Colonic mucosa (tissue), 4 donors: ENCODE results near the gene LHX2. TPM values are rescaled to one million over a fixed set of nuclear protein-coding genes. Genes with fewer than 3 reads are reported as not detected.

ENCODE experiments used
- DNase-seq: peaks from one replicate; pipeline ENCODE4 v3.0.0-alpha.2; 2020
- H3K27ac ChIP-seq: fragments of 200-600 bp; one replicate; pipeline ENCODE4 v1.8.0; 2021
- H3K27me3 ChIP-seq: fragments of 200-600 bp; one replicate; pipeline ENCODE4 v1.8.0; 2021
- H3K36me3 ChIP-seq: fragments of 200-600 bp; one replicate; pipeline ENCODE4 v1.8.0; 2021
- H3K4me1 ChIP-seq: fragments of 200-600 bp; one replicate; pipeline ENCODE4 v1.8.0; 2021; ENCODE audit warnings: mild to moderate bottlenecking
- H3K4me3 ChIP-seq: fragments of 200-600 bp; one replicate; pipeline ENCODE4 v1.8.0; 2021
- H3K9ac ChIP-seq, 2 donors: one replicate each; pipeline ENCODE4 v1.7.0; 2013; ENCODE audit warnings: control low read depth in 2 of 2, low read depth in 2 of 2, low read length in 2 of 2
- H3K9me3 ChIP-seq: fragments of 200-600 bp; one replicate; pipeline ENCODE4 v1.8.0; 2021
- intact Hi-C: fragments of 100-400 bp; cut with DNase I; formaldehyde crosslinking; loops from one replicate; pipeline ENCODE4 v1.14.1; 2022
- total RNA-seq, 2 donors: library from RNA; stranded (reverse); fragmentation: NEBNext Ultra II Directional in 1 of 2; extraction: Animal tissue kit (Norgen Biotek cat#: 25700) in 1 of 2; gene quantifications; one replicate each; pipeline ENCODE4 v1.2.1, GENCODE V29; 2021
- TF ChIP-seq, protein P1 (sequence below): fragments of 200-600 bp; IDR thresholded peaks from one replicate; pipeline ENCODE4 v1.8.0; 2022; ENCODE audit warnings: antibody characterized with exemption, mild to moderate bottlenecking
- donor health status: healthy.
- donor health status: DM: no; HTN: no; CAD: no.
- donor health status: DM: no; HTN: no; CAD: no.

The LHX2 gene
- total RNA-seq, 2 donors from 2014 or later, result 0.10 TPM; not detected in 1

DNA sequence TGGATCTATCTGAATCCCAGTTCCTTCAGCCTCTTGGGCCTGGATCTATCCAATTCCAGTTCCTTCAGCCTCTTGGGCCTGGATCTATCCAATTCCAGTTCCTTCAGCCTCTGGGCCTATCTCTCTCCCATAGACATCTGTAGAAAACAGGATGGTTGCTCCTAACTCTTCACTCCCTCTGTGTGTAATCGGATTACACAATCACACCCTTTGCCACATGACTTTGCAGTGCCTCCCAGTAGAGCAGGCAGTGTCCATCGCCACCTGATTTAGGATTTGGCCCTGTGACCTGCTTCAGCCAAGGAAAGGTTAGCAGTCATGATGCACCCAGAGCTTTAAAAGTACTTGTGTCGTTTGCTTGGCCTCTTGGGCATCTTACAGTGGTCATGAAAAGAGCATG, 56.7 kb downstream of the LHX2 start:
- no peak overlapping the region for H3K4me3 ChIP-seq
- no peaks in the 10 kb centered on the region for H3K27me3 ChIP-seq
- H3K4me1 ChIP-seq, result no peaks in the 10 kb centered on the region
- TF ChIP-seq, protein P1, sequence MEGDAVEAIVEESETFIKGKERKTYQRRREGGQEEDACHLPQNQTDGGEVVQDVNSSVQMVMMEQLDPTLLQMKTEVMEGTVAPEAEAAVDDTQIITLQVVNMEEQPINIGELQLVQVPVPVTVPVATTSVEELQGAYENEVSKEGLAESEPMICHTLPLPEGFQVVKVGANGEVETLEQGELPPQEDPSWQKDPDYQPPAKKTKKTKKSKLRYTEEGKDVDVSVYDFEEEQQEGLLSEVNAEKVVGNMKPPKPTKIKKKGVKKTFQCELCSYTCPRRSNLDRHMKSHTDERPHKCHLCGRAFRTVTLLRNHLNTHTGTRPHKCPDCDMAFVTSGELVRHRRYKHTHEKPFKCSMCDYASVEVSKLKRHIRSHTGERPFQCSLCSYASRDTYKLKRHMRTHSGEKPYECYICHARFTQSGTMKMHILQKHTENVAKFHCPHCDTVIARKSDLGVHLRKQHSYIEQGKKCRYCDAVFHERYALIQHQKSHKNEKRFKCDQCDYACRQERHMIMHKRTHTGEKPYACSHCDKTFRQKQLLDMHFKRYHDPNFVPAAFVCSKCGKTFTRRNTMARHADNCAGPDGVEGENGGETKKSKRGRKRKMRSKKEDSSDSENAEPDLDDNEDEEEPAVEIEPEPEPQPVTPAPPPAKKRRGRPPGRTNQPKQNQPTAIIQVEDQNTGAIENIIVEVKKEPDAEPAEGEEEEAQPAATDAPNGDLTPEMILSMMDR, result no peak
- H3K9ac ChIP-seq, result no peak overlapping the region
- no peak overlapping the region for H3K27ac ChIP-seq
- intact Hi-C loops, result no loop called here
- no peaks in the 10 kb centered on the region for H3K9me3 ChIP-seq
- H3K36me3 ChIP-seq, result no peaks in the 10 kb centered on the region
- DNase-seq, result no peak

DNA sequence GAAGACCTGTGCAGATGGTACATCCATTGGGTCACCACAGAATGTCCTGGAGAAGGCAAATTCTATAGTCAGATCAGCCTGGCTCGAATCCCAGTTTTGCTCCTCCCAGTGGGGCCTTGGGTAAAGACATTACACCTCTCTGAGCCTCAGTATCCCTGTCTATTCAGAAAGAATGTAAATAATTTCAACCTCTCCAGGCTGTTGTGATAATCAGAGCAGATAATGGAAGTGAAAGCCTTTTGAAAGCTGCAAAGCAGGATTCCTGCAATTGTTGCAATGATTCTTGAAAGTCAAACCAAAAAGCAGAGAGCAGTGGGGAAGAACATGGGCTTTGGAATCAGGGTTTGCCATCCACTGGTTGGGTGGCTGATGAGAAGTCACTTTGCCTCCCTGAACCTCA, 63.2 kb downstream of the LHX2 start:
- no peak overlapping the region for H3K4me3 ChIP-seq
- H3K4me1 ChIP-seq, result no peaks in the 10 kb centered on the region
- no peaks in the 10 kb centered on the region for H3K27me3 ChIP-seq
- no peak overlapping the region for H3K27ac ChIP-seq
- no peaks in the 10 kb centered on the region for H3K9me3 ChIP-seq
- intact Hi-C loops, result no loop called here
- H3K9ac ChIP-seq, result no peak overlapping the region
- TF ChIP-seq, protein P1, result no peak
- no peak for DNase-seq
- H3K36me3 ChIP-seq, result no peaks in the 10 kb centered on the region

- no peak overlapping the region for H3K27ac ChIP-seq
- H3K36me3 ChIP-seq, result no peaks in the 10 kb centered on the region
- intact Hi-C loops, result no loop called here
- H3K27me3 ChIP-seq, result no peaks in the 10 kb centered on the region
- H3K9ac ChIP-seq, result no peak overlapping the region
- H3K9me3 ChIP-seq, result no peaks in the 10 kb centered on the region
- no peak overlapping the region for H3K4me3 ChIP-seq
- no peak for DNase-seq
- TF ChIP-seq, protein P1, result no peak
- H3K4me1 ChIP-seq, result no peaks in the 10 kb centered on the region
These were observed 64.2 kb downstream of the LHX2 start for GRCh38 chr9:124075761-124076160.

DNA sequence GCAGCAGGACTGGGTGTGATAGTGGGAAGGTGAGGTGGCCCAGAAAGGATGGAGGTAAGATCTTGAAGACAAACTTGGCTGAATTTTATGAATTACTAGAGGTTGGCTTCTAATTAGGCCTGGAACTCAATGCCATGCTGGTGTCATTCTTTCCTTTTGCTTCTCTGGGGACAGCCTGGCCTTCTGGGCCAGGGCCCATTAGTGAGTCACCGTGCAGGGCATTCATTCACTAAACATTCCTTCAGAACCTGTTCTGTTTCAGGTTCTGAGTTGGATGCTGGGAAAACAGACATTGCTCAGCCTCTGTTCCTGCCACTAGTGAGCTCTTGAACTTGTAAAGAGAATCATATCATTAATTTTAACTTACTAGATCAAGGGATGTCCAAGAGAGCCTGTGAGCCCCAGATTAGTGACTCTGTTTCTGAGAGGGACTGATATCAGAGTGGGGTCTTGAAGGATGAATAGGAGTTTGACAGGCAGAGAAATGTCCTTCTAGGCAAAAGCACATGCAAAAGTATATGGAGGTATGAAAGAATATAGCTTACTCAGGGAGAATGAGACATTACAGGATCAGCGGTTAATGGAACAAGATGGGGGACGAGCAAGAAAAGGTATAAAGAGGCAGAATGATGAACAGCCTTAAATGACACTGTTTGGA, 66.5 kb downstream of the LHX2 start:
- no peaks in the 10 kb centered on the region for H3K36me3 ChIP-seq
- no peak overlapping the region for H3K27ac ChIP-seq
- intact Hi-C loops, result no loop called here
- H3K4me1 ChIP-seq, result no peaks in the 10 kb centered on the region
- H3K9me3 ChIP-seq, result no peaks in the 10 kb centered on the region
- H3K4me3 ChIP-seq, result no peak overlapping the region
- H3K9ac ChIP-seq, result no peak overlapping the region
- DNase-seq, result no peak
- TF ChIP-seq, protein P1, result no peak
- H3K27me3 ChIP-seq, result no peaks in the 10 kb centered on the region

GRCh38 chr9:124078641-124079040, 67.1 kb downstream of the LHX2 start:
- TF ChIP-seq, protein P1, result no peak
- intact Hi-C loops, result no loop called here
- no peaks in the 10 kb centered on the region for H3K36me3 ChIP-seq
- H3K4me1 ChIP-seq, result no peaks in the 10 kb centered on the region
- H3K27ac ChIP-seq, result no peak overlapping the region
- no peak overlapping the region for H3K9ac ChIP-seq
- H3K9me3 ChIP-seq, result no peaks in the 10 kb centered on the region
- H3K4me3 ChIP-seq, result no peak overlapping the region
- H3K27me3 ChIP-seq, result no peaks in the 10 kb centered on the region
- no peak for DNase-seq
